ENCODE results near the gene SORBS1.

DNA sequence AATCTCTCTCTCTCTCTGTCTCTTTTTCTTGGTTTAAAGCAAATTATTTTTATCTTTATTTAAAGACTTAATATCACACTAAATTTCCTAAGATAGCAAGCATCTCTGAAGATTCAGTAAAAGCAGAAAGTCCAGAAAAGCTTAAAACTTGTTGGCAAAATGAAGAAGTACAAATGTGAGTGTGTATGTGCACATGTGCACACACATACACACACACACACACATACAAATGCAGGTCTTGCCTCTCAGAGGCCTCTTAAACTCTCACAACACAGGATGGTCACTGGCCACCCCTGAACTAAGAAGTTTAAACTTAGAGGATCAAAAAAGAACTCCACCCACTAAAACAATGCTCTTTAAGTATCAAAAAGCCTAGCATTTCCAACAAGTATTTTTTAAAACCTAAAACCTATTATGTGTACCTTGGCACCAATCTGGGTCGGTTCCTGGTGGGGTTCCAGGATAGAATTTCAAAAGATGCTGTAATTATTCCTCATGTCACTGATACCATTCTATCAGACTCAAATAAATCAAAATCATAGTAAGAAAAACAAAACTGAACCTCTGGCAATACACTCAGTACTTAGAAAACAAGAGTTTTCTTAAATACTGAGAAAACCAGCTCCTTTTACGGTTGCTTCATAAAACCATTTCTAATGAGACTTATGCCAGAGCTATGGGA, 55.0 kb downstream of the SORBS1 start:
- no peak for TF ChIP-seq BACH2 (CRISPR knock-in tag; IDR thresholded peaks at IDR 0.05; ENCODE audit: borderline replicate concordance)
- TF ChIP-seq, protein P1, sequence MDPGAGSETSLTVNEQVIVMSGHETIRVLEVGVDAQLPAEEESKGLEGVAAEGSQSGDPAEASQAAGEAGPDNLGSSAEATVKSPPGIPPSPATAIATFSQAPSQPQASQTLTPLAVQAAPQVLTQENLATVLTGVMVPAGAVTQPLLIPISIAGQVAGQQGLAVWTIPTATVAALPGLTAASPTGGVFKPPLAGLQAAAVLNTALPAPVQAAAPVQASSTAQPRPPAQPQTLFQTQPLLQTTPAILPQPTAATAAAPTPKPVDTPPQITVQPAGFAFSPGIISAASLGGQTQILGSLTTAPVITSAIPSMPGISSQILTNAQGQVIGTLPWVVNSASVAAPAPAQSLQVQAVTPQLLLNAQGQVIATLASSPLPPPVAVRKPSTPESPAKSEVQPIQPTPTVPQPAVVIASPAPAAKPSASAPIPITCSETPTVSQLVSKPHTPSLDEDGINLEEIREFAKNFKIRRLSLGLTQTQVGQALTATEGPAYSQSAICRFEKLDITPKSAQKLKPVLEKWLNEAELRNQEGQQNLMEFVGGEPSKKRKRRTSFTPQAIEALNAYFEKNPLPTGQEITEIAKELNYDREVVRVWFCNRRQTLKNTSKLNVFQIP (CRISPR knock-in tag; IDR thresholded peaks at IDR 0.05; ENCODE audit: borderline replicate concordance, low read depth) = no peak

Measured in SK-N-SH treated with all-trans-retinoic acid at 6 μM for 48 hours (cell line).